ENCODE data around the gene SYT5. TPM values are rescaled to one million over a fixed set of nuclear protein-coding genes. Genes with fewer than 3 reads are reported as not detected.
A peak's percentile ranks its signal among the peaks of the same experiment; 100 is the strongest.
"Not testable (repeated sequence)": the region's sequence is repeated elsewhere in the genome, so short reads cannot be mapped to it uniquely, and the experiment has no call there.

The SYT5 gene
- total RNA-seq, 1 donor from 2014 or later, result 1.4 TPM

DNA sequence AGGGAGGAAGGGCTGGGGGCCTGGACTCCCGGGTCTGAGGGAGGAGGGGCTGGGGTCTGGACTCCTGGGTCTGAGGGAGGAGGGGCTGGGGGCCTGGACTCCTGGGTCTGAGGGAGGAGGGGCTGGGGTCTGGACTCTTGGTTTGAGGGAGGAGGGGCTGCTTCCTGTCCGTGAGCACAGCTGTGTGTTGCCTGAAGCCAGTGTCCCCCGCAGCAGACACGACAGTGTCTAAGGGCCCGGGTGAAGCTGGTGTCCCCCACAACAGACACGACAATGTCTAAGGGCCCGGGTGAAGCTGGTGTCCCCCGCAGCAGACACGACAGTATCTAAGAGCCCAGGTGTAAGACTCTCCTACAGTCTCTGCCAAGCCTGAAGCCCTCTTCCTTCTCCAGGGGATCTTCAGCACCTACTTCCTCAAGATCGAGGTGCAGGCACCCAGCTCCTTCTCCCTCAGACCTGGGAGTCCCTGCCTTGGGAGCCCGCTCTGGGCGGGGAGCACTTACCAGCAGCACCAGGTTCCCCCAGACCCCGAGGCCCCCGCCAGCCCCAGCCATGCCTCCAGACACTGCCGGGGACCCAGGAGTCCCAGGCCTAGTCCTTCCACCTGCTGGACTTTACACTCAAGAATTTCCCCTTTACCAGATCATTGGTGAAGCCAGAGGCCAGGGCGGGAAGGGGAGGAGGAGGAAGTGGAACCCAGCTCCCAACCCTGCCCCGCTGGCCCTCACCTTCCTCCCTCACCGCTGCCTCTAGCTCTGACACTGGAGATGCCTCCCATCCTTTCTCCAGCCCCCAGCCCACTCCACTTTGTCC is 29.0 kb upstream of the SYT5 start, which contains the start of gene PTPRH:
Gene PTPRH, minus strand, starts transcription at position 622 of the 813 bp plus-strand sequence. Its CDS starts 68 bp downstream, at position 554.
- DNase-seq (ENCODE audit: low read depth), result no peak

DNA sequence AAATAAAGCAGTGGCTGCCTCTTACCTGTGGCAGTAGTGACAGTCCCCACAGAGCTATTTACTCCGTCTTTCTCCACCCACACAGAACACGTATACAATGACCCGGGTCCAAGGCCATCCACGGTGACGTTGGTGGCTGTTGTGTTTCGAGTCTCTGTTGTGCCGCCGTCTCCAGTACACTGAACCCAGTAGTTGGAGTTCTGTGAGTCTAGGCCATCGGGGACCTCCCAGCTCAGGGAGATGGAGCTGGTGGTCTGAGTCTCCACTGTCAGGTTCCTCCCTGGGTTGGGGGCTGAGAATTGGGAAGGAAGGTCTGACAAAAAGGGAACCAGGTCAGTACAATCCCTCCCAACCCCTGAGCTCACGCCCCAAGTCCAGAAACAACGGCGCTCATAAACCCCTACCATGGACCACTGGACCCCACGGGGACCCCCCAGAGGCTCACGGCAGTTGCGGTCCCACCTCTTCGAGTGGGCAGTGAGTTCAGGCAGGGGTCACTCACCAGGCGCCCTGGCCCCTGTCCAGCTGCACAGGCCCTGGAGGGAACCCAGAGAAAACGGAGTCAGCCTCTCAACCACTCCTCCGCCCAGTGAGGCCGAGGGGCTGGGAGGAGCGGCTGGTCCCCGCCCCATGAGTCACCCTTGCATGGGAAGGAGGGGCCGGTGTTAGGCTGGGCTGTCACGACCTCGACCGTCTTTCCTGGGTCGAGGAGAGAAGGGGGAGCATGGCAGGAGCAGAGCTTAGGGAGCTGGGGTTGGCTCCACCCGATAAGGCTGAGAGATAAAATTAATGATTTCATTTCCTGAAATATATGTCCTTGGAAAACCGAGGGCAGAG is 26.8 kb upstream of the SYT5 start:
- DNase-seq (ENCODE audit: low read depth), result peak; percentile 83

DNA sequence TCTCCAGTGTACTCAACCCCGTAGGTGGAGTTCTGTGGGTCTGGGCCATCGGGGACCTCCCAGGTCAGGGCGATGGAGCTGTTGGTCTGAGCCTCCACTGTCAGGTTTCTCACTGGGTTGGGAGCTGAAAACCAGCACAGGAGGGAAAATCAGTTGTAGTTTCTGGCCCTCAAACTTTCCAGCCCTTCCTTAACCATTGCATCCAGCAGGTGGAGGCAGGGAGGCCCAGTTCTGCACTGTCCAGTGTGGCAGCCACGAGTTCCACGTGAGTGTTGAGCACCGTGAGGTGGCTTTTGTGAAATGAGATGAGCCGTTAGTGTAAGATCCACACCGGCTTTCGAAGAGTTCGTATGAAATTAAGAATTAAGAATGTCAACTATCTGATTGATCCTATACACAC is 22.1 kb upstream of the SYT5 start:
- not testable (repeated sequence) for DNase-seq (ENCODE audit: low read depth)

DNA sequence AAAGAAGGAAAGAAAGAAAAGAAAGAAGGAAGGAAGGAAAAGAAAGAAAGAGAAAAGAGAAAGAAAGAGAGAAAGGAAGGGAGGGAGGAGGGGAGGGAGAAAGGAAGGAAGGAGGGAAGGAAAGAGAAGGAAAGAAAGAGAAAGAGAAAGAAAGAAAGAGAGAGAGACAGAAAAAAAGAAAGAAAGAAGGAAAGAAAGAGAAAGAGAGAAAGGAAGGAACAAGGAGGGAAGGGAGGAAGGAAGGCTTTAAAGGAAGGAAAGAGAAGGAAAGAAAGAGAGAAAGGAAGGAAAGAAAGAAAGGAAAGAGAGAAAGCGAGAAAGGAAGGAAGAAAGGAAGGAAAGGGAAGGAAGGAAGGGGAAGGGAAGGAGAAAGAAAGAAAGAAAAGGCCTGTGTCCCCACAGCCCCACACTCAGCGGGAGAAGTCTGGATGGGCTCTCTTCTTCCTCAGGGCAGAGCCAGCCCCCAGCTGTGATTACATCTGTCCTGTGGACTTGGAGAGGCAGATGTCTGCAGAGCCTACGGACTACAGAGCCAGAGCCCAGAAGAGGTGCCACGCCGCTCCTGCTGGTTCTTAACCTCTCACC is 19.6 kb upstream of the SYT5 start:
- DNase-seq (ENCODE audit: low read depth), result no peak

DNA sequence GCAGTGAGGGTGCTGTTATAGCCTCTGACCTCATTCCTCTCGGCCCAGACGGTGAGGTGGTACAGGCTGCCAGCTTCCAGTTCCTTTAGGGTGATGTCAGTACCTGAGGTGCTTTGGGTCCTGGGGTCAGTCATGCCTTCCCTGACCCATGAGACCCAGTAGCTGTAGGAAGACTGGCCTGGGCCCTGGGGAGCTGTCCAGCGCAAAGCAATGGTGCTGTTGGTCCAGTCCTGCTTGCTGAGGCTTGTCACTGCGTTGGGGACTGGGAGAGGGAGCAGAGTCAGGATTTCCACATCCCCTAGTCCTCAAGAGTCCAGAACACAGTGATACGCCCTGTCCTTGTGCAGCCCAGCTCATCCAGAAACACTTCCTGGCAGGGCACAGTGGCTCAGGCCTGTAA is 18.6 kb upstream of the SYT5 start:
- DNase-seq (ENCODE audit: low read depth), result no peak

DNA sequence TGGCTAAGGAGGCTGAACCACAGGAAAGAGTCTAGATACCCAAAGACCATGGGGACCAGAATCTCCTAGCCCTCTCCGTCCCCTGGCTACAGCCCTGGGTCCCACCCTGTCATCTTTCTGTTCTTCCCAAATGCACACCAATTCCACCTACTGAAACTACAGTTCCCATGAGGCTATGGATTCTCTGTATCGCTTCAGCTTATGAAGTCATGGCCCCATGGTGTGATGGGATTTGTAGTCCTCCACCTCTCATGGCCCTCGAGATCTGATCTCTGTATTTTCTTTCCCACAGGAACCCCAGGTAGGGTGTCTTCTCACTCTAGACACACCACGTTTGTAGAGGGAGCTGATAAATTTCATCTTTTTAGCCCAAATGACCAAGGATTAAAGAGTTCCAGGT is 17.4 kb upstream of the SYT5 start:
- no peak for DNase-seq (ENCODE audit: low read depth)

DNA sequence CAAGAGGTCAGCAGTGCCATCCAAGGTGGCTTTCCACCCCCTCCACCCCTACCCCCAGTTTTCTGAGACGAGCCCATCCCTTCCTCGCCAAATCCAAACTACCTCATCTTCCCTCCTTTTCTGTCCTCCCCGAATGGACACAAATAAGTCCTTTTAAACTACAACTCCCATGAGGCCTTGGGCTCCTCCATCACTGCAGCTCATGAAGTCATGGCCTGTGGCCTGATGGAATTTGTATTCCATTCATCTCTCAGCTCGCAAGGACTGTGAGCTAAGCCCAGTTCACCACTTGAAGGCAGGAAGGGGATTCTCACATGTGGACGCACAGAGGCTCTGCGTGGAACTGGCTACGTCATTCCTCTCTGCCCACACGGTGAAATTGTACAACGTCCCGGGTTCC is 16.7 kb upstream of the SYT5 start:
- no peak for DNase-seq (ENCODE audit: low read depth)

DNA sequence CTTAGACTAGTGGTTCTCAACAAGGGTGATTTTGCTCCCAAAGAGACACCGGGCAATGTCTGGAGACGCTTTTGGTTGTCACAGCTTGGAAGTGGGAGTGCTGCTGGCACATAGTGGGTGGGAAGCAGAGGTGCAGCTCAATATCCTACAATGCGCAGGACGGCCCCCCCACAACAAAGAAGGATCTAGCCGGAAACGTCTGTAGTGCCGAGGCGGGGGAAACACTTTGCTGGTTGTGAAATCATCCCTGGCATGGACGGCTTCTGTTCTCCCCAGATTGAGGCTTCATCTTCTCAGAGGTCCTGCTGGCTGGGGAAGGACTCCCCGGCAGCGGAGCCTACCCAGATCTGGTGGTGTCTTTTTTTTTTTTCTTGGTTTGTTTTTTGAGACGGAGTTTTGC is 13.4 kb upstream of the SYT5 start:
- DNase-seq (ENCODE audit: low read depth), result no peak

DNA sequence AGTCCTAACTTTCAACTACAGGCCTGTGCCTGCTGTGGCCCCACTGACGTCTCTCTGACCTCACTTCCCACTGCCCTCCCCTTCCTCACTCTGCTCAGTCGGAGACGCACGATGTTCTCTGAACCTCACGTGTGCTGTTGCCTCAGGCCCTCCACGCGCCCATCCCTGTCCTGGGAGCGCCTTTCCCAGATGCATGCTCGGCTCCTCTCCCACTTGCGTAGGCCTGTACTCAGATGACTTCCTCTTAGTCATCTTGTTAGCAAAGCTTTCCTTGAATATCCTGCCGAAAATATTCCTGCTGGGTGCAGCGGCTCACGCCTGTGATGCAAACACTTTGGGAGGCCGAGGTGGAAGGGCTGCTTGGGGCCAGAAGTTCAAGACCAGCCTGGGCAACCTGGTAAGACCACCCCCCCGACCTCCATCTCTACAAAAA is 9.3 kb upstream of the SYT5 start:
- DNase-seq (ENCODE audit: low read depth), result peak; percentile 41

DNA sequence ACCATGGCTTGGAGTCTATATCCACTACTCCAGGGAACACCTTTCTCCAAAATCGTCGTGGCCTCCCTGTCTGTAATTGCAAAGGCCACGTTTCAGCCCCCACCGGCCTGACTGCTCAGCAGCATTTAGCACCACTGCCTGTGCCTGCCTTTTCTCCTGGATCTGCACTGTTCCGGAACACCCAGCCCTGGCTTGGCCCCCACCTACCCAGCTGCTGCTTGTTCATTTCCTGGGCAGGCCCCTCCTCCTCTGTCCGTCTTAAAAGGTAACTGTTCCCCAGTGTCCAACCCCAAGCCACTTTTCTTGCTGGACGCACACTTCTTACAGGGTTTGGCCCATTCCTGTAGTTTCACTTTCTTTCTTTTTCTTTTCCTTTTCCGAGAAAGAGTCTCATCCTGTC is 8.5 kb upstream of the SYT5 start:
- no peak for DNase-seq (ENCODE audit: low read depth)

DNA sequence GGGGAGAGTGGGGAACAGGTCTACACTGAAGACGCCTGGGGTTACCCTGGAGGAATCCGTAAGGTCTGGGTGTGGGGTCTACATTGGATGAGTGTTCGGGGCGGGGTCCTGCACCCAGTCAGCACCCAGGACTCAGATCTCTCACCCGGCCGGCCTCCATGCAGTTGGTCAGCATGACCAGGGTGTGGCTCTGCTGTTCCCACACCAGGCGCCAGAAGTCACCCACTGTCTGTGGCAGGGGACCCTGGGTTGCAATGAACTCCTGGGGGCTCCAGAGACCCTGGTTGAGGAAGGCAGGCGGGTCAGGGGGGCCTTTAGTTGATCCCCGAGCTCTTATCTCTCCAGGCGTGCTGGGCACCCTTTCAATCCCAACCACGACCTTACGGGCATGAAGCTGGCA is 6.0 kb upstream of the SYT5 start:
- no peak for DNase-seq (ENCODE audit: low read depth)

DNA sequence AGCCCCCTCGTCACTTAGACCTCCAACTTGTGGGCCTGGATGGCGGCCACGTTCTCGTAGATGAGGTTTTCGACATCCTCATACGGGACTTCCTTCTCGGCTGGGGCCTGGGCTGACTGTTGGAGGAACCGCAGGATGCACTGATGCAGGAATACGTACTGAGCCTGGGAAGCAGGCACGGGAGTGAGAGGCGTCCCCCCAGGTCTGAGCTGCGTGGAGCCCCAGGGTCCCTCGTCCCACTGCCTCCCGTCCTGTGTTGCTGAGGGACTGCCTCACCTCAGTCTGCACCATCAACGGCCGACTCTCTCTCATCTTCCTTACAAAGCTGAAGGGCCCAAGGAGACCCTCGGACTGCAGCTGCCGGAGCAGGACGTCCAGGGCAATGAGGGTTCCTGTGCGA is 1.7 kb upstream of the SYT5 start:
- no peak for DNase-seq (ENCODE audit: low read depth)

DNA sequence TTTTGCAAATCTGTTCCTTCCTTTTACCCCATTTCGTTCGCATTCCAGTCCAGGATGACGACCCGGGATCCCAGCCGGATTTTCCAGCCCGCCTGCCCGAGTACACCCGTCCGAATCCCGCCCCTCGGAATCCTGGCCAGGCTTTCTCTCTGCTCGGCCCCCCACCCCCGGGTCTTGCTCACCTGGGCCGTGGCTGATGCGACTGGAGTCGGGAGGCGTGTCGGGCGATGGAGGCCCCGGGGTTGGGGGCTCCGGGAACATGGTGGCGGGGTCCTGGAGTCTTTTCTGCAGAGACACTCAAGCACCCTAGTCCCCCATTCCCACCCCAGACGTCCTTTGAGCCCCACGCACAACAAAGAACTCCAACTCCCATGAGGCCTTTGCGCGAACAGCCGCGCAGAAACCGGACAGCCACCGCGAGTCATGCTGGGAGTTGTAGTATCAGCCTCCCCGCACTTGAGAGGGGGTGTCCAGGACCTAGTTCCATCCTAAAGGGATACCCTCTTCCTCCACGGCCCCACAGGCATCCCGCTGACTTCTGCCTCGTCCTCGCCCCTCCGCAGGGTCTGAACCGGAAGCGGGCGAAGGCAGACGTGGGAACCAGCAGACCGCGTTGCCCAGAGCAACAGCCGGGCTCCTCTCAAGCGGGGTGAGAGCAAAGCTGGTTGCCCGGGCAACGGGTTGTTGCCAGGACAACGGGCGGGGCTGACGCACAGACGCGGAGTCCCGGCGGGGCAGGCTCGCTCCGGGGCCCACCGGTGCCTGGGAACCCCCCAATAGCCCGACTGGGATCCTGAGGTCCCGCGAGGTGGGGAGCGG is 1.1 kb downstream of the SYT5 start:
- peak; percentile 76 for DNase-seq (ENCODE audit: low read depth)

DNA sequence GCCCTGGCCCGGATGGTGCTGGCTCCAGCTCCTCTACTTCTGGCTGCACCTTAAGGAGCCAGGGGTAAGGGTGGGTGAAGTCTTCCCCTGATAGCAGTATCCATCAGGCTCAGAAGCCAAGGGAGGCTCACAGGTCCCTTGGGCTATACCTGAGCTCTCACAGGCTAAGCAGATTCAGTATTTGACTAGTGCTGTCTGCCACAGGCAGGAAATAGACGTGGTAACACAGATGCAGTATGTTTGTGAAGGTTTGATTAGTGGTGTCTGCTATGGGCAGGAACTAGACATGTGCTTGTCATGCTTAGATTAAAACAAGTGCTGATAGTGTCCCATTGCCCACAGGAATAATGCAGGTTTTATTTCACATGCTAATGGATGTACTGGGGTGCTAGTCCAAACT is 4.0 kb downstream of the SYT5 start:
- DNase-seq (ENCODE audit: low read depth), result no peak

DNA sequence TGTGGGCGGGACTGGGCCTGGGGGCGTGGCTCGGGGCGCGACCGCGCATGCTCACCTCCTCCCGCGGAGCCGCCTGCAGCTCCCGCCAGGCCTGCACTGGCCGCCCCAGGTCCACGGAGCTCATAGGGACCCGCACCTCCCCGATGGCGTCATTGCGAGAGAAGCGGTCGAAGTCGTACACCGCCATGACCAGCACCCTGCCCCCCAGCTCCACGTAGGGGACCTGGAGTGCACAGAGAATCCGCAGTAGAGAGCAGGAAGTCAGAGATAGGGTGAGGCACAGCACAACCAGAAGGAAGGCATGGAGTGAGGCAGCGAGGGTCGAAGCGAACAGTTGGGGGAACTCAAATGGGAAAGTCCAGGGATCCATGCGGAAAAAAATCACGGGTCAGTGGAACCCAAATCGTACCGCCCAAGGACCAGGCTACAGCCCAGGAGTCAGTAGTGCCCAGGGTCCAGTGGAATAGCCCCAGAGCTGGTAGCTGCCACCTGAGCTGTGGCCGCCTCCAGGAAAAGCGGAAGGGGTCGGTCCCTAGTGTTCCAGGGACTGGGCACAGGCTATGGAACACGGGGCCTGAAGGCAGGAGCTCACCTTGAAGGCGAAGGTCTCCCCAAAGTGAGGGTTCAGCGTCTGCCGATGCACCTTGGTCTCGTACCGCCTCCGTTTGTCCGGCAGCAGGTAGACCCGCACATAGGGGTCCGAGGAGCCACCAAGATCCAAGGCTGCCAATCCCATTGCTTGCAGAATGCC is 4.8 kb downstream of the SYT5 start:
- no peak for DNase-seq (ENCODE audit: low read depth)

DNA sequence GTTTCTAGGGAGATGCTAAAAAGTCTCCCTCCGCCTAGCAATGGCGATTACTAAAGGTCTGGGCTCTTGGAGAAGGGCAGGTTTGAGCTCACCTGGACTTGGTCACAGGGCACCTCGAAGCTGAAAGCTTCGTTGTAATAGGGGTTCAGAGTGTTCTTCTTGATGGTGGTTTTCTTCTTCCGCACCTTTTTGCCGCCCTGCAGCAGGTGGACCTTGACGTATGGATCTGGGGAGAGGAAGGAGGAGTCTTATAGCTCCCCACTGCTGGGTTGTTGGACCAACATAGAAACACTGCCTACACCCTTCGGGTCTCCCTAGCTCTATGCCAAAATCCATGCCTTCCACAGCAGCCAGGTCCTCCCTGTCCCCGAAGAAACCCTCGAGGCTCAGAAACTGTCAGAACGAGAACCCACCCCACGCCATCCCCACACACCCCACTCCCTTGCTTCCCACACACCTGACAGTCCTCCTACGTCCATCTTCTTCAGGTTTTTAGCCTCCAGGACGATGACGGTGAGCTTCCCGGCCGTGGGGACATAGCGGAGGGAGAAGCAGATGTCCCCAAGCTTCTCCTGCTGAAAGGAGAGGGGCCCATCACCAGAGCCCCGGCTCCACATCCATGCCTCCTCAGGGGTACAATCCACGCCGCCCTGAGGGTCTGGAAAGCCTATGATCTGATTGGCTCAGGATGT is 5.5 kb downstream of the SYT5 start:
- DNase-seq (ENCODE audit: low read depth), result no peak

DNA sequence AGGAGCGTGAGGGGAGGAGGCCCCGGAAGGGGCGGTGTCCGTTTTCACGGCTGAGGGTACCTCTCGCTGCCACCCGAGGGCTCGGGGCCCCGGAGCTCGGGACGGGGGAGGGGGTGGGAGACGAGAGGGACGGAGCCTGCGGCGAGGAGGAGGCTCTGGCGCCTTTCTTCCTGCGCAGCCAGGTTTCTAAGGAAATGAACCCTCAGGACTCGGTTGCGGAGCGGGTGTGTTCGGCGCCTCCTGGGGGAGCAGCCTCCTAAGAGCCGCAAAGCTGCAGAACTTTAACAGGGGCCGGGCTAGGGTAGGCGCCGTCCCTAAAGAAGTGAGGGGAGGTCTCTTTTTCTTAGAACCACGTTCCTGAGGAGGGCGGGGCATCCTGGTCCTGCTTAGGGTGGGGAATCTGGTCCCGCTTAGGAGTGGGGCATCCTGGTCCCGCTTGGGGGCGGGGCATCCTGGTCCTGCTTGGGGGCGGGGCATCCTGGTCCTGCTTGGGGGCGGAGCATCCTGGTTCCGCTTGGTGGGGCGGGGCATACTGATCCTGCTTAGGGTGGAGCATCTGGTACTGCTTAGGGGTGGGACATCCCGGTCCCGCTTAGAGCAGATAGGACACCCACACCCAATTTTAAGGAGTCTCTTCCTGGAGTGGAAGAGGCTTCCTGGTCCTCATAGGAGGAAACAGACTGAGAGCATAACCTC is 6.2 kb downstream of the SYT5 start:
- peak; percentile 65 for DNase-seq (ENCODE audit: low read depth)

DNA sequence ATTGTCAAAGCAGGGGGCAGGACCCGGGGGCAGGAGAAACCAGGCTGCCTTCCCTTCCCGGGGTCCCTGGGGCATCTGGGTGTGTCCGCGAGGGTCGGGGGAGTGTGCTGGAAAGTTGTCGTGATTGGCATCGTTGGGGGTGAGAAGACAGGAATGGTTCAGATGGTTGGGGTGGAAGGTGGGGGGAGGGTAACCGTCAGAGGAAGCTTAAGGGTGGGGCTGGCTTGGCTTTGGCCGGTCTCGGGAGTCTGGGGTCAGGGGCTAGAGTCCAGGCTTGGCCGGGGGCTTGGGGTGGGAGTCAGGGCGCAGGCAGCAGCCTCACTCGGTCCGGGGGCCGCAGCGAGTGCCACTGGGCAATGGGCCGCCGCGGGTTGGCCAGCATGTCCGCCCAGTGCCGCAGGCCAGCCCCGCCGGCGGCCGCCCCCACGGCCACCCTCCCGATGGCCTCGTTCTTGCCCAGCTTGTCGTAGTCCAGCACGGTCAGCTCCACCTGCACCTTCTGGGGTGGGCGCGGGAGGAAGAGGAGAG is 6.8 kb downstream of the SYT5 start:
- no peak for DNase-seq (ENCODE audit: low read depth)

DNA sequence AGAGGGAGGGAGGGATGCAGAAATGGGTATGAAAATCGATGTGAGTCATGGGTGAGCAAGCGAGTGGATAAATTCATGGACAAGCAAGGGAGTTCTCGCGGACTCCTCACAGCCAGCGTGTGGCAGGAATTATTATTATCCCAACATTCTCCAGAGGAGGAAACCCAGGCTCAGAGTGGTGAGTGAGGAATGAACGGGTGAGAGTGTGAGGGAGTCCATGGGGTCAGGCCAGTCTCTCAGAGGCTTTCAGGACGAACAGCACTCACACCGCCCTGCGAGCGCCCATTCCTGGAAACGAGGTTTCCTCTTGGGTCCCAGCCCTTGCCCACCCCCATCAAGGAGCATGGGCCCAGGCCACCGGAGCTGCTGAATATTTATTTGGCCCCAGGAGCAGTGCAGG is 7.3 kb downstream of the SYT5 start:
- no peak for DNase-seq (ENCODE audit: low read depth)
